ENCODE data around the gene JAZF1. TPM values are rescaled to one million over a fixed set of nuclear protein-coding genes. Genes with fewer than 3 reads are reported as not detected.

The JAZF1 gene
- total RNA-seq, 1 experiment from 2014 or later, result 9.1 TPM

GRCh38 chr7:27917774-27918314 lies 262.8 kb downstream of the JAZF1 start:
- no peak overlapping the region for H4K8ac ChIP-seq (replicated peaks; ENCODE audit: insufficient read length, low read depth, low read length)
- H2AFZ ChIP-seq (ENCODE audit: low read length), result no peak overlapping the region
- no peak for DNase-seq
- no peak overlapping the region for H3K4me2 ChIP-seq (ENCODE audit: insufficient read depth, insufficient read length, low read length)
- no peaks in the 10 kb centered on the region for H4K20me1 ChIP-seq (ENCODE audit: control insufficient read depth, insufficient read depth, insufficient read length)
- H3K9me3 ChIP-seq (ENCODE audit: control insufficient read depth, low read depth, low read length), result no peaks in the 10 kb centered on the region
- no peak overlapping the region for H2BK12ac ChIP-seq (ENCODE audit: insufficient read length, low read depth, low read length)
- no peak overlapping the region for H2BK5ac ChIP-seq (ENCODE audit: insufficient read length, low read length)
- H3K23me2 ChIP-seq (ENCODE audit: insufficient read length, low read depth, low read length, poor library complexity, severe bottlenecking), result no peaks in the 10 kb centered on the region
- no peaks in the 10 kb centered on the region for H3K27me3 ChIP-seq (ENCODE audit: insufficient read depth, low read length)
- peaks cover 11% of the 10 kb centered on the region; the same call in 1 of the 2 replicates for H3K4me1 ChIP-seq (ENCODE audit: insufficient read depth, low read length)
- H3K79me2 ChIP-seq (ENCODE audit: insufficient read depth, low read length), result no peaks in the 10 kb centered on the region
- no peak overlapping the region for H3K27ac Mint-ChIP-seq
- H3K4ac ChIP-seq (ENCODE audit: low read depth, low read length), result no peak overlapping the region
- peaks cover 36 to 37% of the 10 kb centered on the region in 2 experiments for H3K4me1 Mint-ChIP-seq
- no peak overlapping the region for H2AK5ac ChIP-seq (ENCODE audit: insufficient read length, low read length)
- no peak overlapping the region for H3K23ac ChIP-seq (ENCODE audit: insufficient read length, low read depth, low read length)
- H3K18ac ChIP-seq (ENCODE audit: insufficient read length, low read depth, low read length), result no peak overlapping the region
- no peak overlapping the region for H3T11ph ChIP-seq (ENCODE audit: low read length)
- no peak overlapping the region for H2BK20ac ChIP-seq (ENCODE audit: low read depth, low read length, poor library complexity, severe bottlenecking)
- WGBS (ENCODE audit: extremely low coverage, insufficient read length, low lambda C conversion rate), result no CpG with 5 or more reads among the region's 5 CpGs
- no peak overlapping the region for H2BK15ac ChIP-seq (ENCODE audit: low read depth, low read length)
- H3K56ac ChIP-seq (ENCODE audit: insufficient read length, low read depth, low read length), result no peak overlapping the region
- H3K9me3 Mint-ChIP-seq, result 0 out of 5 replicates have a peak, but pooled peaks cover 0 to 2% of the 10 kb centered on the region in 2 experiments
- no peak overlapping the region for H3K27ac ChIP-seq (ENCODE audit: insufficient read length, low read depth, low read length)
- H3K14ac ChIP-seq (ENCODE audit: insufficient read depth, low read length), result no peak overlapping the region
- H3K27me3 Mint-ChIP-seq (ENCODE audit: low read depth), result no peaks in the 10 kb centered on the region; the same call in 1 of the 2 replicates
- no peak overlapping the region for H3K4me3 Mint-ChIP-seq
- no peak overlapping the region for H2BK120ac ChIP-seq (ENCODE audit: low read depth, low read length, poor library complexity, severe bottlenecking)
- H4K91ac ChIP-seq (ENCODE audit: insufficient read length, low read depth, low read length), result no peak overlapping the region
- H4K5ac ChIP-seq (ENCODE audit: insufficient read length, low read depth, low read length), result no peak overlapping the region
- H3K9ac ChIP-seq (ENCODE audit: extremely low read depth, insufficient read length, low read length), result no peak overlapping the region
- H3K79me1 ChIP-seq (ENCODE audit: insufficient read depth, low read depth, low read length, poor library complexity, severe bottlenecking), result no peaks in the 10 kb centered on the region
- H3K36me3 Mint-ChIP-seq (ENCODE audit: insufficient read depth in 1 of 3, low read depth in 3 of 3), result peaks cover 0 to 15% (median 0%) of the 10 kb centered on the region in 3 experiments; a peak in 3 of 7 replicates
- no peak for TF ChIP-seq CTCF (conservative IDR thresholded peaks at IDR 0.05)
